SK-N-SH treated with all-trans-retinoic acid at 6 μM for 48 hours (cell line): Measurements from ENCODE around the gene PLXNA4.
A peak's percentile ranks its signal among the peaks of the same experiment; 100 is the strongest.

Source experiments
- ATAC-seq: fragments of 200-7000 bp; cut with Tn5 transposase; 3 replicates; pipeline ENCODE4 v1.9.1; 2020; ENCODE audit warnings: mild to moderate bottlenecking, moderate library complexity
- ARNTL ChIP-seq: fragments of 450-650 bp; formaldehyde crosslinking; IDR thresholded peaks from 2 replicates; pipeline ENCODE4 v1.5.0; 2020; ENCODE audit warnings: low read depth, mild to moderate bottlenecking, moderate library complexity, borderline replicate concordance
- BACH2 ChIP-seq: fragments of 250-450 bp; sonication (Bioruptor Pico); IDR thresholded peaks from 2 replicates; pipeline ENCODE4 v1.9.0; 2021; ENCODE audit warnings: mild to moderate bottlenecking, borderline replicate concordance
- CSDC2 ChIP-seq: fragments of 250-450 bp; sonication (Bioruptor Pico); IDR thresholded peaks from 2 replicates; pipeline ENCODE4 v1.5.0; 2020; ENCODE audit warnings: mild to moderate bottlenecking, moderate library complexity
- ESRRG ChIP-seq: fragments of 250-450 bp; sonication (Bioruptor Pico); IDR thresholded peaks from 2 replicates; pipeline ENCODE4 v1.6.1; 2021; ENCODE audit warnings: mild to moderate bottlenecking
- GLIS3 ChIP-seq: fragments of 250-450 bp; sonication (Bioruptor Pico); IDR thresholded peaks from 2 replicates; pipeline ENCODE4 v1.5.0; 2020; ENCODE audit warnings: mild to moderate bottlenecking, moderate library complexity
- ISL1 ChIP-seq: fragments of 250-450 bp; sonication (Bioruptor Pico); IDR thresholded peaks from 2 replicates; pipeline ENCODE4 v2.1.2; 2022; ENCODE audit warnings: mild to moderate bottlenecking, moderate library complexity
- OSR1 ChIP-seq: fragments of 250-450 bp; sonication (Bioruptor Pico); IDR thresholded peaks from 2 replicates; pipeline ENCODE4 v1.8.0; 2022; ENCODE audit warnings: moderate library complexity, mild to moderate bottlenecking, inconsistent platforms
- POU6F1 ChIP-seq: fragments of 250-450 bp; sonication (Bioruptor Pico); IDR thresholded peaks from 2 replicates; pipeline ENCODE4 v1.8.0; 2021; ENCODE audit warnings: low read depth, mild to moderate bottlenecking, moderate library complexity, borderline replicate concordance
- RARB ChIP-seq: fragments of 250-450 bp; sonication (Bioruptor Pico); IDR thresholded peaks from 2 replicates; pipeline ENCODE4 v1.8.0; 2021; ENCODE audit warnings: mild to moderate bottlenecking, moderate library complexity
- SNAI2 ChIP-seq: fragments of 250-450 bp; sonication (Bioruptor Pico); IDR thresholded peaks from 2 replicates; pipeline ENCODE4 v1.5.0; 2020; ENCODE audit warnings: mild to moderate bottlenecking, moderate library complexity
- TCF4 ChIP-seq: fragments of 250-450 bp; sonication (Bioruptor Pico); IDR thresholded peaks from 2 replicates; pipeline ENCODE4 v1.8.0; 2021; ENCODE audit warnings: mild to moderate bottlenecking, moderate library complexity, borderline replicate concordance
- TOX ChIP-seq: fragments of 250-450 bp; sonication (Bioruptor Pico); IDR thresholded peaks from 2 replicates; pipeline ENCODE4 v1.8.0; 2021; ENCODE audit warnings: mild to moderate bottlenecking, moderate library complexity, borderline replicate concordance
- ZC3H10 ChIP-seq: fragments of 250-450 bp; sonication (Bioruptor Pico); IDR thresholded peaks from 2 replicates; pipeline ENCODE4 v1.5.1; 2021; ENCODE audit warnings: mild to moderate bottlenecking, moderate library complexity
- ZFP3 ChIP-seq: fragments of 250-450 bp; sonication (Bioruptor Pico); IDR thresholded peaks from 2 replicates; pipeline ENCODE4 v1.5.0; 2020; ENCODE audit warnings: mild to moderate bottlenecking, moderate library complexity
- ZNF8 ChIP-seq: fragments of 450-650 bp; formaldehyde crosslinking; IDR thresholded peaks from 2 replicates; pipeline ENCODE4 v1.5.0; 2020; ENCODE audit warnings: mild to moderate bottlenecking, moderate library complexity
- TF ChIP-seq, protein P1 (sequence below): fragments of 250-450 bp; sonication (Bioruptor Pico); IDR thresholded peaks from 2 replicates; pipeline ENCODE4 v1.5.0; 2020; ENCODE audit warnings: mild to moderate bottlenecking, moderate library complexity
- TF ChIP-seq, protein P2 (sequence below): fragments of 250-450 bp; sonication (Bioruptor Pico); IDR thresholded peaks from 2 replicates; pipeline ENCODE4 v1.5.1; 2021; ENCODE audit warnings: mild to moderate bottlenecking, moderate library complexity
- TF ChIP-seq, protein P3 (sequence below): fragments of 250-450 bp; sonication (Bioruptor Pico); IDR thresholded peaks from 2 replicates; pipeline ENCODE4 v1.5.1; 2020; ENCODE audit warnings: low read depth, mild to moderate bottlenecking, moderate library complexity

PLXNA4 gene

GRCh38 chr7:132311733-132312132 is 264.5 kb downstream of the PLXNA4 start (continued):
- no peak for TF ChIP-seq POU6F1 (CRISPR knock-in tag)
- no peak for TF ChIP-seq OSR1 (CRISPR knock-in tag)
- TF ChIP-seq ZC3H10 (CRISPR knock-in tag) = no peak
- no peak for TF ChIP-seq CSDC2 (CRISPR knock-in tag)
- no peak for TF ChIP-seq SNAI2 (CRISPR knock-in tag)
- no peak for TF ChIP-seq ARNTL (CRISPR knock-in tag)
- TF ChIP-seq TOX (CRISPR knock-in tag) = no peak
- TF ChIP-seq, all 23 proteins: peak for 0

GRCh38 chr7:132309102-132309805 is 267.0 kb downstream of the PLXNA4 start:
- no peak for ATAC-seq
- TF ChIP-seq ARNTL (CRISPR knock-in tag) (no peak), SNAI2 (CRISPR knock-in tag) (no peak), POU6F1 (CRISPR knock-in tag) (no peak), ZNF8 (CRISPR knock-in tag) (no peak), ISL1 (no peak), TOX (CRISPR knock-in tag) (no peak), CSDC2 (CRISPR knock-in tag) (no peak)
- TF ChIP-seq, protein P1, sequence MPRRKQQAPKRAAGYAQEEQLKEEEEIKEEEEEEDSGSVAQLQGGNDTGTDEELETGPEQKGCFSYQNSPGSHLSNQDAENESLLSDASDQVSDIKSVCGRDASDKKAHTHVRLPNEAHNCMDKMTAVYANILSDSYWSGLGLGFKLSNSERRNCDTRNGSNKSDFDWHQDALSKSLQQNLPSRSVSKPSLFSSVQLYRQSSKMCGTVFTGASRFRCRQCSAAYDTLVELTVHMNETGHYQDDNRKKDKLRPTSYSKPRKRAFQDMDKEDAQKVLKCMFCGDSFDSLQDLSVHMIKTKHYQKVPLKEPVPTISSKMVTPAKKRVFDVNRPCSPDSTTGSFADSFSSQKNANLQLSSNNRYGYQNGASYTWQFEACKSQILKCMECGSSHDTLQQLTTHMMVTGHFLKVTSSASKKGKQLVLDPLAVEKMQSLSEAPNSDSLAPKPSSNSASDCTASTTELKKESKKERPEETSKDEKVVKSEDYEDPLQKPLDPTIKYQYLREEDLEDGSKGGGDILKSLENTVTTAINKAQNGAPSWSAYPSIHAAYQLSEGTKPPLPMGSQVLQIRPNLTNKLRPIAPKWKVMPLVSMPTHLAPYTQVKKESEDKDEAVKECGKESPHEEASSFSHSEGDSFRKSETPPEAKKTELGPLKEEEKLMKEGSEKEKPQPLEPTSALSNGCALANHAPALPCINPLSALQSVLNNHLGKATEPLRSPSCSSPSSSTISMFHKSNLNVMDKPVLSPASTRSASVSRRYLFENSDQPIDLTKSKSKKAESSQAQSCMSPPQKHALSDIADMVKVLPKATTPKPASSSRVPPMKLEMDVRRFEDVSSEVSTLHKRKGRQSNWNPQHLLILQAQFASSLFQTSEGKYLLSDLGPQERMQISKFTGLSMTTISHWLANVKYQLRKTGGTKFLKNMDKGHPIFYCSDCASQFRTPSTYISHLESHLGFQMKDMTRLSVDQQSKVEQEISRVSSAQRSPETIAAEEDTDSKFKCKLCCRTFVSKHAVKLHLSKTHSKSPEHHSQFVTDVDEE = no peak
- TF ChIP-seq, protein P2, sequence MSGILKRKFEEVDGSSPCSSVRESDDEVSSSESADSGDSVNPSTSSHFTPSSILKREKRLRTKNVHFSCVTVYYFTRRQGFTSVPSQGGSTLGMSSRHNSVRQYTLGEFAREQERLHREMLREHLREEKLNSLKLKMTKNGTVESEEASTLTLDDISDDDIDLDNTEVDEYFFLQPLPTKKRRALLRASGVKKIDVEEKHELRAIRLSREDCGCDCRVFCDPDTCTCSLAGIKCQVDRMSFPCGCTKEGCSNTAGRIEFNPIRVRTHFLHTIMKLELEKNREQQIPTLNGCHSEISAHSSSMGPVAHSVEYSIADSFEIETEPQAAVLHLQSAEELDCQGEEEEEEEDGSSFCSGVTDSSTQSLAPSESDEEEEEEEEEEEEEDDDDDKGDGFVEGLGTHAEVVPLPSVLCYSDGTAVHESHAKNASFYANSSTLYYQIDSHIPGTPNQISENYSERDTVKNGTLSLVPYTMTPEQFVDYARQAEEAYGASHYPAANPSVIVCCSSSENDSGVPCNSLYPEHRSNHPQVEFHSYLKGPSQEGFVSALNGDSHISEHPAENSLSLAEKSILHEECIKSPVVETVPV (CRISPR knock-in tag) = no peak

GRCh38 chr7:132307465-132307864 is 268.8 kb downstream of the PLXNA4 start:
- ATAC-seq = peak; percentile 65

More at GRCh38 chr7:132307465-132307864, 268.8 kb downstream of the PLXNA4 start:
- TF ChIP-seq GLIS3 (CRISPR knock-in tag) = no peak
- TF ChIP-seq, protein P3, sequence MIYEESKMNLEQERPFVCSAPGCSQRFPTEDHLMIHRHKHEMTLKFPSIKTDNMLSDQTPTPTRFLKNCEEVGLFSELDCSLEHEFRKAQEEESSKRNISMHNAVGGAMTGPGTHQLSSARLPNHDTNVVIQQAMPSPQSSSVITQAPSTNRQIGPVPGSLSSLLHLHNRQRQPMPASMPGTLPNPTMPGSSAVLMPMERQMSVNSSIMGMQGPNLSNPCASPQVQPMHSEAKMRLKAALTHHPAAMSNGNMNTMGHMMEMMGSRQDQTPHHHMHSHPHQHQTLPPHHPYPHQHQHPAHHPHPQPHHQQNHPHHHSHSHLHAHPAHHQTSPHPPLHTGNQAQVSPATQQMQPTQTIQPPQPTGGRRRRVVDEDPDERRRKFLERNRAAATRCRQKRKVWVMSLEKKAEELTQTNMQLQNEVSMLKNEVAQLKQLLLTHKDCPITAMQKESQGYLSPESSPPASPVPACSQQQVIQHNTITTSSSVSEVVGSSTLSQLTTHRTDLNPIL (CRISPR knock-in tag) = no peak
- TF ChIP-seq POU6F1 (CRISPR knock-in tag) = no peak
- no peak for TF ChIP-seq ZNF8 (CRISPR knock-in tag)
- no peak for TF ChIP-seq TCF4
- no peak for TF ChIP-seq ESRRG
- no peak for TF ChIP-seq BACH2 (CRISPR knock-in tag)
- TF ChIP-seq RARB = no peak
- TF ChIP-seq, protein P1 = no peak
- no peak for TF ChIP-seq ZFP3 (CRISPR knock-in tag)
